ENCODE measurements around the gene FUT9. TPM values are rescaled to one million over a fixed set of nuclear protein-coding genes. Genes with fewer than 3 reads are reported as not detected.

Gene FUT9
- total and polyA plus RNA-seq, 10 of the 15 experiments (the other 5 are each of a cell fraction or from before 2014, with no cell fraction given) = not detected

DNA sequence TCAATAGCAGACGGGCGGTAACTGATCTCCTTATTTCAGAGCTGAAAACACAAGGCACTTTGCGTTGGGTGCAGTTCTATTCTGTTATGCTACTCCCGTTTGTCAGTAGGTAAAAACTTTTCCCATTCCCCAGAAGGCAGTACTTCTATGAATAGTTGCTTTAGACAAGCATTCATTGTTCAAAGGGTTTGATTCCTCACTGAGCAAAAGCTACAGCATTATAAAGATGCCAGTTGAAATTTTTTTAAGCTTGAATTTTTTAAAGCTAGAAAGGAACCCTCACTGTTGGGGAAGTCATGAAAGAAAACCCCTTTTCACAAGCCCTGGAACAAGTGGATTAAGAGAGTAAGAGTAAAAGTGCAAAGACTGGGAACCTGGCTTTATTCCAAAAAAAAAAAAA is 42.3 kb downstream of the FUT9 start:
- Histone ChIP-seq H3K27me3 (replicated peaks in 1 of 2; ENCODE audit: control insufficient read depth in 2 of 2, insufficient read depth in 2 of 2, low read length in 1 of 2) (no peaks in the 10 kb centered on the region), H2AFZ (ENCODE audit: control insufficient read depth, low read depth, low read length) (no peak overlapping the region), H3K79me2 (ENCODE audit: control insufficient read depth, insufficient read depth, low read length) (no peaks in the 10 kb centered on the region), H3K4me3 (no peak overlapping the region), H3K4me1 (ENCODE audit: control insufficient read depth, insufficient read depth, low read length) (no peaks in the 10 kb centered on the region), H3K9ac (ENCODE audit: control insufficient read depth, insufficient read depth, low read length) (no peak overlapping the region), H3K9me3 (replicated peaks; ENCODE audit: control insufficient read depth, insufficient read depth, low read length) (no peaks in the 10 kb centered on the region), H3K36me3 (ENCODE audit: control insufficient read depth in 2 of 2, insufficient read depth in 2 of 2, low read length in 1 of 2) (no peaks in the 10 kb centered on the region), H3K4me2 (ENCODE audit: control insufficient read depth, insufficient read depth) (no peak overlapping the region), H3K27ac (ENCODE audit: control insufficient read depth, insufficient read depth) (no peak overlapping the region), H4K20me1 (ENCODE audit: control insufficient read depth, insufficient read depth) (no peaks in the 10 kb centered on the region)
- intact Hi-C loops (cut with micrococcal nuclease; ENCODE audit: unreplicated experiment) = no loop called here
- FAIRE-seq (no peak), DNase-seq (ENCODE audit: low read depth, low spot score) (no peak), ATAC-seq (no peak)
- no TSS peak for BruUV-seq (replicated peaks)
- ChIA-PET CTCF (no interaction called here), SMC1A (ENCODE audit: uncharacterized antibody, unreplicated experiment) (no interaction called here), RAD21 (ENCODE audit: unreplicated experiment) (no interaction called here), POLR2A (no interaction called here)
- in situ Hi-C loops (cut with MboI) = no loop called here
- WGBS (ENCODE audit: insufficient coverage, insufficient replicate concordance, low lambda C conversion rate, missing lambda C conversion rate) = 10% methylated on average over 4 of the region's 4 CpGs
- TF ChIP-seq NBN (IDR thresholded peaks at IDR 0.05) = no peak
- no peak for TF ChIP-seq MTA3 (IDR thresholded peaks at IDR 0.05; ENCODE audit: borderline replicate concordance, low read length)
- no peak for TF ChIP-seq KDM1A (IDR thresholded peaks at IDR 0.05; ENCODE audit: borderline replicate concordance)
- no peak for TF ChIP-seq SMARCA5 (IDR thresholded peaks at IDR 0.05)
- no peak for TF ChIP-seq LARP7 (IDR thresholded peaks at IDR 0.05)
- no peak for TF ChIP-seq TCF7 (IDR thresholded peaks at IDR 0.05; ENCODE audit: borderline replicate concordance)
- TF ChIP-seq SRF (IDR thresholded peaks at IDR 0.05; ENCODE audit: low read depth in 2 of 2, low read length in 2 of 2) = no peak
- TF ChIP-seq PAX5 (IDR thresholded peaks at IDR 0.05; ENCODE audit: borderline replicate concordance, low read depth, low read length) = no peak
- TF ChIP-seq, protein P1, sequence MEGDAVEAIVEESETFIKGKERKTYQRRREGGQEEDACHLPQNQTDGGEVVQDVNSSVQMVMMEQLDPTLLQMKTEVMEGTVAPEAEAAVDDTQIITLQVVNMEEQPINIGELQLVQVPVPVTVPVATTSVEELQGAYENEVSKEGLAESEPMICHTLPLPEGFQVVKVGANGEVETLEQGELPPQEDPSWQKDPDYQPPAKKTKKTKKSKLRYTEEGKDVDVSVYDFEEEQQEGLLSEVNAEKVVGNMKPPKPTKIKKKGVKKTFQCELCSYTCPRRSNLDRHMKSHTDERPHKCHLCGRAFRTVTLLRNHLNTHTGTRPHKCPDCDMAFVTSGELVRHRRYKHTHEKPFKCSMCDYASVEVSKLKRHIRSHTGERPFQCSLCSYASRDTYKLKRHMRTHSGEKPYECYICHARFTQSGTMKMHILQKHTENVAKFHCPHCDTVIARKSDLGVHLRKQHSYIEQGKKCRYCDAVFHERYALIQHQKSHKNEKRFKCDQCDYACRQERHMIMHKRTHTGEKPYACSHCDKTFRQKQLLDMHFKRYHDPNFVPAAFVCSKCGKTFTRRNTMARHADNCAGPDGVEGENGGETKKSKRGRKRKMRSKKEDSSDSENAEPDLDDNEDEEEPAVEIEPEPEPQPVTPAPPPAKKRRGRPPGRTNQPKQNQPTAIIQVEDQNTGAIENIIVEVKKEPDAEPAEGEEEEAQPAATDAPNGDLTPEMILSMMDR (IDR thresholded peaks at IDR 0.05 in 2 of 3, conservative IDR thresholded peaks at IDR 0.05 in 1 of 3; ENCODE audit: control insufficient read depth in 2 of 3, extremely low read depth in 1 of 3, insufficient read depth in 1 of 3, low read depth in 3 of 3, low read length in 3 of 3) = no peak
- TF ChIP-seq WRNIP1 (IDR thresholded peaks at IDR 0.05; ENCODE audit: borderline replicate concordance, low read depth, low read length) = no peak
- TF ChIP-seq, protein P2, sequence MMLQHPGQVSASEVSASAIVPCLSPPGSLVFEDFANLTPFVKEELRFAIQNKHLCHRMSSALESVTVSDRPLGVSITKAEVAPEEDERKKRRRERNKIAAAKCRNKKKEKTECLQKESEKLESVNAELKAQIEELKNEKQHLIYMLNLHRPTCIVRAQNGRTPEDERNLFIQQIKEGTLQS (IDR thresholded peaks at IDR 0.05; ENCODE audit: borderline replicate concordance, extremely low read depth, low read depth, low read length) = no peak
- TF ChIP-seq, protein P3, sequence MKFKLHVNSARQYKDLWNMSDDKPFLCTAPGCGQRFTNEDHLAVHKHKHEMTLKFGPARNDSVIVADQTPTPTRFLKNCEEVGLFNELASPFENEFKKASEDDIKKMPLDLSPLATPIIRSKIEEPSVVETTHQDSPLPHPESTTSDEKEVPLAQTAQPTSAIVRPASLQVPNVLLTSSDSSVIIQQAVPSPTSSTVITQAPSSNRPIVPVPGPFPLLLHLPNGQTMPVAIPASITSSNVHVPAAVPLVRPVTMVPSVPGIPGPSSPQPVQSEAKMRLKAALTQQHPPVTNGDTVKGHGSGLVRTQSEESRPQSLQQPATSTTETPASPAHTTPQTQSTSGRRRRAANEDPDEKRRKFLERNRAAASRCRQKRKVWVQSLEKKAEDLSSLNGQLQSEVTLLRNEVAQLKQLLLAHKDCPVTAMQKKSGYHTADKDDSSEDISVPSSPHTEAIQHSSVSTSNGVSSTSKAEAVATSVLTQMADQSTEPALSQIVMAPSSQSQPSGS (IDR thresholded peaks at IDR 0.05; ENCODE audit: low read length) = no peak
- TF ChIP-seq FOXK2 (IDR thresholded peaks at IDR 0.05) = no peak
- no peak for TF ChIP-seq KLF5 (IDR thresholded peaks at IDR 0.05; ENCODE audit: partially characterized antibody)
- TF ChIP-seq, protein P4, sequence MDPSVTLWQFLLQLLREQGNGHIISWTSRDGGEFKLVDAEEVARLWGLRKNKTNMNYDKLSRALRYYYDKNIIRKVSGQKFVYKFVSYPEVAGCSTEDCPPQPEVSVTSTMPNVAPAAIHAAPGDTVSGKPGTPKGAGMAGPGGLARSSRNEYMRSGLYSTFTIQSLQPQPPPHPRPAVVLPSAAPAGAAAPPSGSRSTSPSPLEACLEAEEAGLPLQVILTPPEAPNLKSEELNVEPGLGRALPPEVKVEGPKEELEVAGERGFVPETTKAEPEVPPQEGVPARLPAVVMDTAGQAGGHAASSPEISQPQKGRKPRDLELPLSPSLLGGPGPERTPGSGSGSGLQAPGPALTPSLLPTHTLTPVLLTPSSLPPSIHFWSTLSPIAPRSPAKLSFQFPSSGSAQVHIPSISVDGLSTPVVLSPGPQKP (IDR thresholded peaks at IDR 0.05; ENCODE audit: low read depth, low read length) = no peak
- TF ChIP-seq IKZF1 (conservative IDR thresholded peaks at IDR 0.05) = no peak
- no peak for TF ChIP-seq RB1 (IDR thresholded peaks at IDR 0.05; ENCODE audit: borderline replicate concordance)

All from GM12878 (cell line).